Measurements from ENCODE around the gene LCA5L.

Gene LCA5L

DNA sequence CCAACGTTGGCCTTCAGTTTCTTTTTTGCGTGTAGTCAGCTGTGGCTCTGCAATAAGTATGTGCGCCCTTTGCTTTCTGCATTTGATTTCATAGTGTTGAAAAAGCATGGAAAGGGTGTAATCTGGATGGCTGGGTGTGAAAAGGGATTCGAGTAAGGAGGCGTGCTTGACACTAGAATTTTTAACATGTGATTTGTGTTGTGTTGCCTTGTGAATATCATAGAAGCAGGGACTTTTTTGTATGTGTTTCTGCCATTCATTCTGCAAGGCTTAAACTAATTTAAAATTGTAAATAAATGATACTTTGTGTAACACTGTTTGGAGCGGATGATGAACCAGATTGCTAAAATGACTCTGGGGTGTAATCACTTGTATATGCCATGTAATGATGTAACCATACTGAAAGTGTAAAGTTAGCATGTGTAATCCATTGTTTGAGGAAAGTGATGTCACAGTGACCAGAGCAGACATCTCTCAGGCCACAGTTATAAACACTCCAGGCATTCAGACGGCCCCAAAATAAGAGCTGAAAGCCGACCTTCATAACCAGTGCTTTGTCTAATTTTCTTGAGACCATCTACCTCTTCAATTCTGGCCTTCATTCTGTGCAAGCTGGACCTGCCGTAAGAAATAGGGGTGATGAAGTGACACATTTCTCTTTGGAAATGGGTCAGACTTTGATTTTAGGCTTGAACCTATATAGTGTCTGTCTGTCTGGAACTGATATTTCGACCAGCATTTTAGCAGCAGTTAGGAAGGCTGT lies 6.8 kb upstream of the LCA5L start:
- no peak overlapping the region for H3K9ac ChIP-seq (ENCODE audit: low read length)
- no peaks in the 10 kb centered on the region for H4K20me1 ChIP-seq (ENCODE audit: low read depth, low read length)
- no peak overlapping the region for H3K27ac ChIP-seq (ENCODE audit: low read depth, low read length)
- TF ChIP-seq EZH2phosphoT487 (conservative IDR thresholded peaks at IDR 0.05; ENCODE audit: low read length) = no peak
- TF ChIP-seq, protein P1, sequence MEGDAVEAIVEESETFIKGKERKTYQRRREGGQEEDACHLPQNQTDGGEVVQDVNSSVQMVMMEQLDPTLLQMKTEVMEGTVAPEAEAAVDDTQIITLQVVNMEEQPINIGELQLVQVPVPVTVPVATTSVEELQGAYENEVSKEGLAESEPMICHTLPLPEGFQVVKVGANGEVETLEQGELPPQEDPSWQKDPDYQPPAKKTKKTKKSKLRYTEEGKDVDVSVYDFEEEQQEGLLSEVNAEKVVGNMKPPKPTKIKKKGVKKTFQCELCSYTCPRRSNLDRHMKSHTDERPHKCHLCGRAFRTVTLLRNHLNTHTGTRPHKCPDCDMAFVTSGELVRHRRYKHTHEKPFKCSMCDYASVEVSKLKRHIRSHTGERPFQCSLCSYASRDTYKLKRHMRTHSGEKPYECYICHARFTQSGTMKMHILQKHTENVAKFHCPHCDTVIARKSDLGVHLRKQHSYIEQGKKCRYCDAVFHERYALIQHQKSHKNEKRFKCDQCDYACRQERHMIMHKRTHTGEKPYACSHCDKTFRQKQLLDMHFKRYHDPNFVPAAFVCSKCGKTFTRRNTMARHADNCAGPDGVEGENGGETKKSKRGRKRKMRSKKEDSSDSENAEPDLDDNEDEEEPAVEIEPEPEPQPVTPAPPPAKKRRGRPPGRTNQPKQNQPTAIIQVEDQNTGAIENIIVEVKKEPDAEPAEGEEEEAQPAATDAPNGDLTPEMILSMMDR (IDR thresholded peaks at IDR 0.05; ENCODE audit: insufficient read depth, low read length, poor library complexity, severe bottlenecking) = no peak
- no peak overlapping the region for H3K4me3 ChIP-seq (ENCODE audit: insufficient read depth, low read length, poor library complexity, severe bottlenecking)
- no peaks in the 10 kb centered on the region for H3K9me2 ChIP-seq (replicated peaks; ENCODE audit: insufficient read depth, low read length)
- no peaks in the 10 kb centered on the region for H3K27me3 ChIP-seq (ENCODE audit: low read length)
- H3F3A ChIP-seq (ENCODE audit: insufficient read depth) = no peaks in the 10 kb centered on the region
- no peak overlapping the region for H2AFZ ChIP-seq (ENCODE audit: low read depth, low read length, severe bottlenecking)
- H3K79me2 ChIP-seq (ENCODE audit: insufficient read depth, low read length) = no peaks in the 10 kb centered on the region
- H3K36me3 ChIP-seq (ENCODE audit: low read length) = no peaks in the 10 kb centered on the region
- no peak overlapping the region for H3K4me2 ChIP-seq (ENCODE audit: low read depth, low read length, poor library complexity, severe bottlenecking)
- no peaks in the 10 kb centered on the region for H3K9me3 ChIP-seq (ENCODE audit: insufficient read depth, low read length)

- Histone ChIP-seq H3K9me3 (ENCODE audit: insufficient read depth, low read length) (no peaks in the 10 kb centered on the region), H4K20me1 (ENCODE audit: low read depth, low read length) (no peaks in the 10 kb centered on the region), H3K79me2 (ENCODE audit: insufficient read depth, low read length) (no peaks in the 10 kb centered on the region), H3K27ac (ENCODE audit: low read depth, low read length) (no peak within 1 kb of the TSS), H3F3A (ENCODE audit: insufficient read depth) (no peaks in the 10 kb centered on the region), H3K9ac (ENCODE audit: low read length) (no peak within 1 kb of the TSS), H3K4me3 (ENCODE audit: insufficient read depth, low read length, poor library complexity, severe bottlenecking) (no peak within 1 kb of the TSS), H3K4me2 (ENCODE audit: low read depth, low read length, poor library complexity, severe bottlenecking) (no peak within 1 kb of the TSS), H2AFZ (ENCODE audit: low read depth, low read length, severe bottlenecking) (no peak within 1 kb of the TSS), H3K9me2 (replicated peaks; ENCODE audit: insufficient read depth, low read length) (no peaks in the 10 kb centered on the region), H3K36me3 (ENCODE audit: low read length) (no peaks in the 10 kb centered on the region), H3K27me3 (ENCODE audit: low read length) (no peaks in the 10 kb centered on the region)
- no peak for TF ChIP-seq EZH2phosphoT487 (conservative IDR thresholded peaks at IDR 0.05; ENCODE audit: low read length)
- TF ChIP-seq, protein P1 (IDR thresholded peaks at IDR 0.05; ENCODE audit: insufficient read depth, low read length, poor library complexity, severe bottlenecking) = no peak
Measured at GRCh38 chr21:39451332-39452206, 6.0 kb upstream of the LCA5L start, which contains the start of gene SH3BGR. Gene SH3BGR (plus strand): TSS chr21:39451970. CDS start chr21:39452097, 127 bp downstream.

GRCh38 chr21:39447264-39447663 lies 1.7 kb upstream of the LCA5L start:
- Histone ChIP-seq H3K79me2 (ENCODE audit: insufficient read depth, low read length) (no peaks in the 10 kb centered on the region), H2AFZ (ENCODE audit: low read depth, low read length, severe bottlenecking) (no peak overlapping the region), H3K4me3 (ENCODE audit: insufficient read depth, low read length, poor library complexity, severe bottlenecking) (no peak overlapping the region), H3K4me2 (ENCODE audit: low read depth, low read length, poor library complexity, severe bottlenecking) (no peak overlapping the region), H3K9me2 (replicated peaks; ENCODE audit: insufficient read depth, low read length) (no peaks in the 10 kb centered on the region), H3K27me3 (ENCODE audit: low read length) (no peaks in the 10 kb centered on the region), H3K9ac (ENCODE audit: low read length) (no peak overlapping the region), H4K20me1 (ENCODE audit: low read depth, low read length) (no peaks in the 10 kb centered on the region), H3K9me3 (ENCODE audit: insufficient read depth, low read length) (no peaks in the 10 kb centered on the region), H3K36me3 (ENCODE audit: low read length) (no peaks in the 10 kb centered on the region), H3K27ac (ENCODE audit: low read depth, low read length) (no peak overlapping the region), H3F3A (ENCODE audit: insufficient read depth) (no peaks in the 10 kb centered on the region)
- no peak for TF ChIP-seq EZH2phosphoT487 (conservative IDR thresholded peaks at IDR 0.05; ENCODE audit: low read length)
- TF ChIP-seq, protein P1 (IDR thresholded peaks at IDR 0.05; ENCODE audit: insufficient read depth, low read length, poor library complexity, severe bottlenecking) = no peak

Measured in SU-DHL-6 (cell line).